A549 treated with GW870086 at 1 μM for 4 hours (cell line): Measurements from ENCODE around the gene C2orf42. TPM values are rescaled to one million over a fixed set of nuclear protein-coding genes. Genes with fewer than 3 reads are reported as not detected.

Experiments
- total RNA-seq: library from RNA; stranded (reverse); fragments of 200-300 nt; extraction: Qiagen RNA extraction; gene quantifications from 5 replicates; pipeline ENCODE4 v1.2.3, GENCODE V29; 2022; ENCODE audit warnings: low read depth

C2orf42 gene
- total RNA-seq = 6.6 to 9.7 TPM (median 8.1 TPM) in 5 replicates

DNA sequence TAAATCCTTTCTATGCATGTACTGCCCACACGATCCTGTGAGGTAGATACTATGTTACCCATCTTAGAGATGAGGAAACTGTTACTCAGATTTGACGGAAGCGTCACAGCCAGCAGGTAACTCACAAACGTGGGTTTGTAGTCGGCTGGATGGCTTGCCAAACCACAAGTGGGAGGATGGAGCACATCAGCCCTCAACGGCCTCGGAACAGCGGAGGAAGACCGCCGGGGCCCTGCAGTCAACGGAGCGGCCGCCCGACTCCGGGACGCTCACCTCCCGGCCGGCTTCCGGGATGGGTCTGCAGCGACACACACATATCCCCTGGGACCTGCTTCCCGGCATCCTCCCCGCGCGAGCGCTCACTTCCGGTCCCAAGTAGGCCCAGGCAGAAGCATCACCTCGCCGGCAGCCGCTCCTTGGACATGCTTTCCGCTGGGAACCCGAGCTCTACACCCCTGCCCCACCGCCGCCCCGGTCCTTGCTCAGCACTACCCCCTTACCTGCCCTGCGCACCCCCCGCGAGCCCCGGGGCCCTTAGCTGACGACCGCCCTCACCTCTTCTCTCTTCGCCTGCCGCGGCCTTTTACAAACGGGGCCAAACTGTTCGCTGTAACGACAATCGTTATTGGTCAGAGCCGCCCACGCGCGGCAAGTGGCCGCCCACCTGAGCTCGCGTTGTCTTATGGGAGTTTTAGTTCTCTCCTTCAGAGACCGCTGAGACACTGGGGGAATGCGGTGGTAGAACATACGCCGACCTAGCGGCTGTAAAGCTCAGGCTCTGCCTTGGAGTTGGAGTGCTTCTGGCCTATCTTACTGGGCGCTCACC lies at the start of gene C2orf42:
Gene C2orf42, minus strand, starts transcription at position 602 of the 826 bp plus-strand sequence. CDS start 9,034 bp downstream, outside the sequence.

Other genes with a start within 250 kb of the C2orf42 start
- 0.22 to 0.41 TPM (median 0.36 TPM) in 5 replicates for gene ASPRV1, start 229.4 kb downstream of the C2orf42 start, total RNA-seq
- 365 to 431 TPM (median 405 TPM) in 5 replicates for gene PCBP1, start 103.5 kb downstream of the C2orf42 start, total RNA-seq
- gene TIA1, start 57.6 kb upstream of the C2orf42 start, total RNA-seq = 37.9 to 49.1 TPM (median 45.2 TPM) in 5 replicates
- gene PCYOX1, start 67.1 kb upstream of the C2orf42 start, total RNA-seq = 32.3 to 49.5 TPM (median 39.2 TPM) in 5 replicates
- gene SNRPG, start 102.7 kb upstream of the C2orf42 start, total RNA-seq = 329 to 470 TPM (median 354 TPM) in 5 replicates
- gene FAM136A, start 111.0 kb upstream of the C2orf42 start, total RNA-seq = 89.7 to 101 TPM (median 98.6 TPM) in 5 replicates